NAMALWA (cell line): ENCODE data around the gene TFIP11.

Source experiments
- DNase-seq: peaks from one replicate; pipeline ENCODE4 v3.0.0-alpha.2; 2015; ENCODE audit warnings: low spot score

TFIP11 gene

DNA sequence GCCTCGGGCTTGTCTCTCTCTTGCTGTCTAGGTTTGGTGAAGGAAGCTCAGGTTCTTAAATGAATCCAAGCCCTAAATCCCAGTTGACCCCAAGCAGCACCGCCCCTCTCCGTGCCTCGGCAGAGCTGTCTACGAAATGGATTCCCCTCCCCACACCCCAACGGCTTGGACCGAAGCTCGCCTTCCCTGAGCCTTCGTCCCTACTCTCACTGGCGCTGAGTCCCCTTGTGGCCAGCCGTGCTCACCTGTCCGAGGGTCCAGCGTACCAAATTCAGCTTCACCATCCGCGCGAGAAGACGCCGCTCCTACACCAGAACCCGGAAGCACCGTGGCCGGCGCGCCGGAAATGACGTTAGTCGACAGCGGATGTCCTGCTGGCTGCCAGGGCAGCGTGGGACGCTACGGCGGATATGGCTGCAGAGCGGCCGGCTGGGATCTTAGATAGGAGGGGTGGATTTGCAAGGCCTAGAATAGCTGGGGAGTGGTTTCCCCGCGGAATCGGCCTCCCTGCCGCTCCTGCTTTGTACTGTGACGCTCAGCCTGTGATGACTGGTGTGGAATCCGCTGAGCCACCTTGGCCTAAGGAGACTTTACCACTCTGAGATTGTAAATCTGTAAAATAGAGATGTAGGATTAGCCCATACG, at the start of gene TFIP11:
Gene TFIP11 (minus strand): TSS at position 325 of the 645 bp plus-strand sequence. CDS start 2,201 bp downstream, outside the sequence.
- DNase-seq, result peak; percentile 93

GRCh38 chr22:26561756-26562417, 49.6 kb upstream of the TFIP11 start:
- DNase-seq, result no peak

GRCh38 chr22:26559961-26560575, 47.8 kb upstream of the TFIP11 start:
- DNase-seq, result no peak

DNA sequence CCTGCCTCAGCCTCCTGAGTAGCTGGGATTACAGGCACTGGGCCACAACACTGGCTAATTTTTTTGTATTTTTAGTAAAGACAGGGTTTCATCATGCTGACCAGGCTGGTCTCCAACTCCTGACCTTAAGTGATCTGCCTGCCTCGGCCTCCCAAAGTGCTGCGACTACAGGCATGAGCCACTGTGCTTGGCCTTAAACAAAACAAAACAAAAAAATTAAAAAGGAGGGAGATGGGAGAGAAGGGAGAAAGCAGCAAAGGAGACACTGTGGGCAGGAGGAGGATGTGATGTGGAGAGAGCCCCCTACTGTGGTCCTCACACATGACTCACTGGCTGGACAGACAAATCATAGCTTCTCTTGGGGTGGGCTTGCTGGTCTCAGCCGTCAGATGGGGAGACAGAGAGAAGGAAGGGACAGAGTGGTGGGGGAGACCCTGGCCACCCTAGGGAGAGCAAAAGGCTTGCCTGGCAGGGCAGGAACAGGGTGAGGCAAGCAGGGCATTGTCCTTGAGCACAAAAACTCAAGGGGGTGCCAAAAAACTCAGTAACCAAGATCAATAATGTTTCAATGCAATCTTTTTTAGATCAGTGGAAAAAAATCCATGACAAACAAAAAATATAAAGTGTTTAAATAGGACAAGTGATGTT, 46.1 kb upstream of the TFIP11 start:
- DNase-seq, result no peak

- DNase-seq, result no peak
Observed at GRCh38 chr22:26556904-26557303, 44.6 kb upstream of the TFIP11 start.

DNA sequence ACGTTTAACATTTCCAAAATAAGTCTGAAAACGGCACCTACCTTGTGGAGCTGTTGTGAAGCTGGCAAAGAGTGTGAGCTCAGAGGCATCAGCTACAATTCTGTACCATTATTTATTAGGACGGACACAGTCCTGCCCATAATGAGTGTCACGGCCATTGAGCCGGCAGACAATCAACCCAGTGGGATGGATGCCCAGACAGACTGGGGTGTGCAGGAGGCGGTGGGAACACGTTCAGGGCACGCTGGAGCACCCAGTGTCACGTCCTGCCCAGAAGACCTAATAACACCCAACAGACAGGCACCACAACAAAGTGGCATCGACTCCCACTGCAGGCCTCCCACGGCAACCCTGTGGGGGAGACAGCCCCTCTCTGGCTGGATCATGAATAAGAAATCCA, 43.2 kb upstream of the TFIP11 start:
- no peak for DNase-seq

- peak; percentile 69 for DNase-seq
Observed at GRCh38 chr22:26554956-26555355, 42.7 kb upstream of the TFIP11 start.

GRCh38 chr22:26553056-26553752, 40.9 kb upstream of the TFIP11 start:
- DNase-seq, result no peak

DNA sequence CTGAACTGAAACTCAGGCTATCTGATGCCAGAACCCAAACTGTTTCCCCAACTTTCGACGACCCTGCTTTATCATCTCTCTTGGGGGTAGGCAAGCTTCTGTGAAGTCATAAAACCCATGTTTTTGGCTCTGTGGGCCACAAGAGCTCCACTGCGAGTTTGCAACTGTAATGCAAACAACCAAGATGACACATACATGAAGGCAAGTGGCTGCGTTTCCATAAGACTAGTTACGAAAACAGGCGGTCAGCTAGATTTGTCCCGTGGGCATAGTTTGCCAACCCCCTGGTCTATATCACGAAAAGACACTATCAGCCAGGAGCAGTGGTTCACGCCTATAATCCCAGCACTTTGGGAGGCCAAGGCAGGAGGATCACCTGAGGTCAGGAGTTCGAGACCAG, 40.2 kb upstream of the TFIP11 start:
- no peak for DNase-seq

- DNase-seq, result no peak
Observed at GRCh38 chr22:26551568-26551967, 39.3 kb upstream of the TFIP11 start.

- DNase-seq, result no peak
Observed at GRCh38 chr22:26550498-26551033, 38.3 kb upstream of the TFIP11 start.

GRCh38 chr22:26549902-26550497, 37.7 kb upstream of the TFIP11 start:
- no peak for DNase-seq

GRCh38 chr22:26548984-26549383, 36.7 kb upstream of the TFIP11 start:
- no peak for DNase-seq

DNA sequence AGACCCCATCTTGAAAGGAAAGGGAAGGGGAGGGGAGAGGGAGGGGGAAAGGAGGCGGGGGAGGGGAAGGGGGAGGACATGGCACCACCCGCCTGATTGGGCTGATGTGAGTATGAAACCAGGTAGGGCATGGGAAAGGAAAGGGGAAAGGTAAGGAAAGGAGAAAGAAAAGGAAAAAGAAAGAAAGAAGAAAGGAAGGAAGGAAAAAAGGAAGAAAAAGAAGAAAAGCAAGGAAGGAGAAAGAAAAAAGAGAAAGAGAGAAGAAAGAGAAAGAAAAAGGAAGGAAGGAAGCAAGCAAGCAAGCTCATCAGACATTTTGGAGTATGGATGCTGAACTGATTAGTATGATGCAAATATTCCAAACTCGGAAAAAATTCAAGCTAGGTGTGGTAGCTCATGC, 36.0 kb upstream of the TFIP11 start:
- DNase-seq, result no peak

- DNase-seq, result no peak
Observed at GRCh38 chr22:26547837-26548236, 35.6 kb upstream of the TFIP11 start.

DNA sequence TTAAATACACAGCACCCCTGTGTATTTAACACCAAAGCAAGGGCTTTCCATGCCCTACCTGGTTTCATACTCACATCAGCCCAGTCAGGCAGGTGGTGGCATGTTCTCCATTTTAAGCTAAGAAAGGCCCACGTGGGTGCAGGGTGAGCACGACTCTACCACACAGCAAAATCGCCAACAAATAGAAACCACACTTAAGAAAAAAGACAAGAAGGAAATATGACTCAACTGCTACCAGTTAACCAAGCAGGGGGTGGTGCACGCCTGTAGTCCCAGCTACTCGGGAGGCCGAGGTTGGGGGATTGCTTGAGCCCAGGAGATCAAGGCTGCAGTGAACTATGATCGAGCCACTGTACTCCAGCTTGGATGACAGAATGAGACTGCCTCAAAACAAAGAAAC, 35.2 kb upstream of the TFIP11 start:
- DNase-seq, result no peak

- DNase-seq, result no peak
Observed at GRCh38 chr22:26546282-26546681, 34.0 kb upstream of the TFIP11 start.

- DNase-seq, result no peak
Observed at GRCh38 chr22:26545827-26546226, 33.6 kb upstream of the TFIP11 start.

GRCh38 chr22:26545385-26545784, 33.1 kb upstream of the TFIP11 start:
- DNase-seq, result no peak

DNA sequence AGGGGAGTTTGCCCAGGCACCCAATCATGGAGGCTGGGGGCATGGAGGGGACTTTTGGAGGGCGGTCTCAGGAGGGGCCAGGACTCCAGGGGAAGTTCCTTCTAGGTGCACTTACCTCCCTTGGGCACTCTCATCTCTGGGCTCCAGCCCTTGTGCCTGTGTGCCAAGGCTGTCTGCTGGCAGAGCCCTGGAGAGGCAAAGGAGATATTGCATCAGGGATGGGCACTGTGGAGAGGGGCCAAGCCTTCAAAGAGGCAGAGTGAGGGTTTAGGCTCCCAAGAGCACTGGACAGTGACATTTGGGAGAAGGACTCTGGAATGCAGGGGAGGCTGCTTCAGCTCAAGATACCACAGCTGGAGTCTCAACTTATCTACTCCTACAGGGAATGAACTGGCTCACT, 32.2 kb upstream of the TFIP11 start:
- no peak for DNase-seq

GRCh38 chr22:26542831-26543230, 30.6 kb upstream of the TFIP11 start:
- DNase-seq, result peak; percentile 63
